H9 (cell line): ENCODE results near the gene OR6K2. TPM values are rescaled to one million over a fixed set of nuclear protein-coding genes. Genes with fewer than 3 reads are reported as not detected.

Experiments used
- DNase-seq: peaks from one replicate; pipeline ENCODE4 v3.0.0-alpha.2; 2017
- H2AFZ ChIP-seq: one replicate; pipeline ENCODE4 v1.6.1; 2013; ENCODE audit warnings: mild to moderate bottlenecking, low read length, control low read depth, moderate library complexity
- H2AK5ac ChIP-seq: 2 replicates; pipeline ENCODE4 v1.6.1; 2013; ENCODE audit warnings: low read length, control low read depth, mixed read lengths; ENCODE audit not compliant: insufficient read length
- H2BK120ac ChIP-seq: one replicate; pipeline ENCODE4 v1.6.1; 2013; ENCODE audit warnings: low read depth, mild to moderate bottlenecking, low read length, control low read depth, inconsistent platforms; ENCODE audit not compliant: poor library complexity, severe bottlenecking
- H2BK12ac ChIP-seq: 2 replicates; pipeline ENCODE4 v1.6.1; 2013; ENCODE audit warnings: low read length, control low read depth, mixed read lengths, low read depth; ENCODE audit not compliant: insufficient read length
- H2BK15ac ChIP-seq: 2 replicates; pipeline ENCODE4 v1.6.1; 2013; ENCODE audit warnings: low read depth, low read length, control low read depth
- H2BK20ac ChIP-seq: one replicate; pipeline ENCODE4 v1.6.1; 2013; ENCODE audit warnings: low read depth, mild to moderate bottlenecking, low read length, control low read depth, inconsistent platforms; ENCODE audit not compliant: poor library complexity, severe bottlenecking
- H2BK5ac ChIP-seq: 2 replicates; pipeline ENCODE4 v1.6.1; 2013; ENCODE audit warnings: low read length, control low read depth, mixed read lengths; ENCODE audit not compliant: insufficient read length
- H3K14ac ChIP-seq: 2 replicates; pipeline ENCODE4 v1.6.1; 2013; ENCODE audit warnings: low read length, control low read depth; ENCODE audit not compliant: insufficient read depth
- H3K18ac ChIP-seq: 2 replicates; pipeline ENCODE4 v1.6.1; 2013; ENCODE audit warnings: low read depth, mild to moderate bottlenecking, mixed read lengths, low read length, control low read depth; ENCODE audit not compliant: insufficient read length
- H3K23ac ChIP-seq: 2 replicates; pipeline ENCODE4 v1.6.1; 2013; ENCODE audit warnings: low read length, control low read depth, mixed read lengths, low read depth; ENCODE audit not compliant: insufficient read length
- H3K23me2 ChIP-seq: 2 replicates; pipeline ENCODE4 v1.6.1; 2013; ENCODE audit warnings: low read depth, mild to moderate bottlenecking, mixed read lengths, low read length, control low read depth; ENCODE audit not compliant: insufficient read length, poor library complexity, severe bottlenecking
- H3K27ac ChIP-seq: 2 replicates; pipeline ENCODE4 v1.5.1; 2013; ENCODE audit warnings: low read length, control low read depth, mixed read lengths, low read depth; ENCODE audit not compliant: insufficient read length
- H3K27me3 ChIP-seq: 2 replicates; pipeline ENCODE4 v1.6.1; 2013; ENCODE audit warnings: low read length, control low read depth, inconsistent platforms; ENCODE audit not compliant: insufficient read depth
- H3K4ac ChIP-seq: 2 replicates; pipeline ENCODE4 v1.6.1; 2013; ENCODE audit warnings: low read depth, mild to moderate bottlenecking, control low read depth, inconsistent platforms, low read length, moderate library complexity
- H3K4me1 ChIP-seq: 2 replicates; pipeline ENCODE4 v1.6.1; 2013; ENCODE audit warnings: low read length, control low read depth, inconsistent platforms; ENCODE audit not compliant: insufficient read depth
- H3K4me2 ChIP-seq: 2 replicates; pipeline ENCODE4 v1.6.1; 2013; ENCODE audit warnings: low read length, control low read depth, mixed read lengths; ENCODE audit not compliant: insufficient read length, insufficient read depth
- H3K56ac ChIP-seq: 2 replicates; pipeline ENCODE4 v1.6.1; 2013; ENCODE audit warnings: low read depth, mild to moderate bottlenecking, mixed read lengths, low read length, control low read depth; ENCODE audit not compliant: insufficient read length
- H3K79me1 ChIP-seq: 2 replicates; pipeline ENCODE4 v1.6.1; 2013; ENCODE audit warnings: low read depth, mild to moderate bottlenecking, moderate library complexity, low read length, control low read depth, inconsistent platforms; ENCODE audit not compliant: insufficient read depth, poor library complexity, severe bottlenecking
- H3K79me2 ChIP-seq: 2 replicates; pipeline ENCODE4 v1.6.1; 2013; ENCODE audit warnings: low read length, control low read depth, inconsistent platforms; ENCODE audit not compliant: insufficient read depth
- H3K9ac ChIP-seq: 2 replicates; pipeline ENCODE4 v1.6.1; 2013; ENCODE audit warnings: low read length, control low read depth, mixed read lengths; ENCODE audit not compliant: insufficient read length; ENCODE audit errors: extremely low read depth
- H3K9me3 ChIP-seq: one replicate; pipeline ENCODE4 v1.6.1; 2013; ENCODE audit warnings: low read depth, low read length, inconsistent platforms; ENCODE audit not compliant: control insufficient read depth
- H3T11ph ChIP-seq: one replicate; pipeline ENCODE4 v1.6.1; 2013; ENCODE audit warnings: mild to moderate bottlenecking, low read length, control low read depth, inconsistent platforms
- H4K20me1 ChIP-seq: one replicate; pipeline ENCODE4 v1.6.1; 2013; ENCODE audit not compliant: control insufficient read depth, insufficient read length, insufficient read depth
- H4K5ac ChIP-seq: 2 replicates; pipeline ENCODE4 v1.6.1; 2013; ENCODE audit warnings: low read depth, mild to moderate bottlenecking, mixed read lengths, low read length, control low read depth; ENCODE audit not compliant: insufficient read length
- H4K8ac ChIP-seq: replicated peaks from 2 replicates; pipeline ENCODE4 v1.6.1; 2013; ENCODE audit warnings: low read length, control low read depth, mixed read lengths, low read depth; ENCODE audit not compliant: insufficient read length
- H4K91ac ChIP-seq: 2 replicates; pipeline ENCODE4 v1.6.1; 2013; ENCODE audit warnings: low read depth, mild to moderate bottlenecking, moderate library complexity, mixed read lengths, low read length, control low read depth; ENCODE audit not compliant: insufficient read length
- H3K27ac Mint-ChIP-seq, 3 experiments: 2 replicates in 2 of 3; 3 replicates in 1 of 3; pipeline ENCODE4 v1.8.0; 2020 to 2021; ENCODE audit warnings: mixed read lengths in 3 of 3, mild to moderate bottlenecking in 1 of 3, moderate library complexity in 1 of 3
- H3K27me3 Mint-ChIP-seq: 2 replicates; pipeline ENCODE4 v1.8.0; 2021; ENCODE audit warnings: low read depth, mild to moderate bottlenecking, moderate library complexity, mixed read lengths
- H3K36me3 Mint-ChIP-seq, 3 experiments: 2 replicates in 2 of 3; 3 replicates in 1 of 3; pipeline ENCODE4 v1.8.0; 2020 to 2021; ENCODE audit warnings: low read depth in 3 of 3, mixed read lengths in 3 of 3; ENCODE audit not compliant: insufficient read depth in 1 of 3
- H3K4me1 Mint-ChIP-seq, 2 experiments: 2 replicates each; pipeline ENCODE4 v1.8.0; 2020; ENCODE audit warnings: mixed read lengths in 2 of 2
- H3K4me3 Mint-ChIP-seq, 2 experiments: 2 replicates in 1 of 2; 3 replicates in 1 of 2; pipeline ENCODE4 v1.8.0; 2020 to 2021; ENCODE audit warnings: mild to moderate bottlenecking in 2 of 2, mixed read lengths in 2 of 2, moderate library complexity in 1 of 2
- H3K9me3 Mint-ChIP-seq, 2 experiments: 2 replicates in 1 of 2; 3 replicates in 1 of 2; pipeline ENCODE4 v1.8.0; 2020; ENCODE audit warnings: mild to moderate bottlenecking in 2 of 2, mixed read lengths in 2 of 2, moderate library complexity in 1 of 2
- WGBS: extraction: QIAGEN DNeasy Blood & Tissue Kit; methylation state at CpG from one replicate; pipeline ENCODE4 v1.1.7; 2013; ENCODE audit warnings: missing lambda C conversion rate, low lambda C conversion rate, mixed read lengths; ENCODE audit not compliant: insufficient read length; ENCODE audit errors: extremely low coverage; 5-methylcytosine and 5-hydroxymethylcytosine counted together
- total RNA-seq: library from RNA; stranded (reverse); gene quantifications from 2 replicates; pipeline ENCODE4 v1.2.1, GENCODE V29; 2021
- TF ChIP-seq, protein P1 (sequence below): fragments of 200-600 bp; sonication (generic); conservative IDR thresholded peaks from 3 replicates; pipeline ENCODE4 v1.8.0; 2021; ENCODE audit warnings: antibody characterized with exemption, mild to moderate bottlenecking

The OR6K2 gene
- total RNA-seq, 1 experiment from 2014 or later: not detected

- no peaks in the 10 kb centered on the region; the same call in 1 of the 2 replicates for H3K27me3 Mint-ChIP-seq
- H4K91ac ChIP-seq: no peak overlapping the region
- no peaks in the 10 kb centered on the region for H3K79me2 ChIP-seq
- no peak overlapping the region for H2BK12ac ChIP-seq
- H3K9ac ChIP-seq: no peak overlapping the region
- no peak overlapping the region for H2BK120ac ChIP-seq
- no peak overlapping the region for H3K4ac ChIP-seq
- H3K4me1 Mint-ChIP-seq: no peaks in the 10 kb centered on the region
- H4K8ac ChIP-seq: no peak overlapping the region
- H3K4me2 ChIP-seq: no peak overlapping the region
- no peak overlapping the region for H3K14ac ChIP-seq
- no peak overlapping the region for H2BK5ac ChIP-seq
- H3K4me3 Mint-ChIP-seq: no peak overlapping the region
- no peaks in the 10 kb centered on the region for H3K79me1 ChIP-seq
- no peaks in the 10 kb centered on the region for H3K23me2 ChIP-seq
- no peaks in the 10 kb centered on the region for H3K36me3 Mint-ChIP-seq
- H2BK15ac ChIP-seq: no peak overlapping the region
- no peak overlapping the region for H3K27ac Mint-ChIP-seq
- DNase-seq: no peak
- no peak overlapping the region for H3T11ph ChIP-seq
- no peak overlapping the region for H2AFZ ChIP-seq
- no peaks in the 10 kb centered on the region for H3K9me3 ChIP-seq
- H4K20me1 ChIP-seq: no peaks in the 10 kb centered on the region
- no peaks in the 10 kb centered on the region for H3K9me3 Mint-ChIP-seq
- no peak overlapping the region for H3K23ac ChIP-seq
- H2AK5ac ChIP-seq: no peak overlapping the region
- H3K27ac ChIP-seq: no peak overlapping the region
- H2BK20ac ChIP-seq: no peak overlapping the region
- H3K56ac ChIP-seq: no peak overlapping the region
- no peak overlapping the region for H3K18ac ChIP-seq
- no peaks in the 10 kb centered on the region for H3K27me3 ChIP-seq
- H3K4me1 ChIP-seq: no peaks in the 10 kb centered on the region
- H4K5ac ChIP-seq: no peak overlapping the region
- TF ChIP-seq, protein P1, sequence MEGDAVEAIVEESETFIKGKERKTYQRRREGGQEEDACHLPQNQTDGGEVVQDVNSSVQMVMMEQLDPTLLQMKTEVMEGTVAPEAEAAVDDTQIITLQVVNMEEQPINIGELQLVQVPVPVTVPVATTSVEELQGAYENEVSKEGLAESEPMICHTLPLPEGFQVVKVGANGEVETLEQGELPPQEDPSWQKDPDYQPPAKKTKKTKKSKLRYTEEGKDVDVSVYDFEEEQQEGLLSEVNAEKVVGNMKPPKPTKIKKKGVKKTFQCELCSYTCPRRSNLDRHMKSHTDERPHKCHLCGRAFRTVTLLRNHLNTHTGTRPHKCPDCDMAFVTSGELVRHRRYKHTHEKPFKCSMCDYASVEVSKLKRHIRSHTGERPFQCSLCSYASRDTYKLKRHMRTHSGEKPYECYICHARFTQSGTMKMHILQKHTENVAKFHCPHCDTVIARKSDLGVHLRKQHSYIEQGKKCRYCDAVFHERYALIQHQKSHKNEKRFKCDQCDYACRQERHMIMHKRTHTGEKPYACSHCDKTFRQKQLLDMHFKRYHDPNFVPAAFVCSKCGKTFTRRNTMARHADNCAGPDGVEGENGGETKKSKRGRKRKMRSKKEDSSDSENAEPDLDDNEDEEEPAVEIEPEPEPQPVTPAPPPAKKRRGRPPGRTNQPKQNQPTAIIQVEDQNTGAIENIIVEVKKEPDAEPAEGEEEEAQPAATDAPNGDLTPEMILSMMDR: no peak
- no CpG with 5 or more reads among the region's 2 CpGs for WGBS
These were observed 32.1 kb upstream of the OR6K2 start for GRCh38 chr1:158732524-158732923.
